ENCODE results near the gene UBXN10. TPM values are rescaled to one million over a fixed set of nuclear protein-coding genes. Genes with fewer than 3 reads are reported as not detected.

UBXN10 gene, protein sequence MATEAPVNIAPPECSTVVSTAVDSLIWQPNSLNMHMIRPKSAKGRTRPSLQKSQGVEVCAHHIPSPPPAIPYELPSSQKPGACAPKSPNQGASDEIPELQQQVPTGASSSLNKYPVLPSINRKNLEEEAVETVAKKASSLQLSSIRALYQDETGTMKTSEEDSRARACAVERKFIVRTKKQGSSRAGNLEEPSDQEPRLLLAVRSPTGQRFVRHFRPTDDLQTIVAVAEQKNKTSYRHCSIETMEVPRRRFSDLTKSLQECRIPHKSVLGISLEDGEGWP
- 1.4 TPM in 2 replicates for total RNA-seq

DNA sequence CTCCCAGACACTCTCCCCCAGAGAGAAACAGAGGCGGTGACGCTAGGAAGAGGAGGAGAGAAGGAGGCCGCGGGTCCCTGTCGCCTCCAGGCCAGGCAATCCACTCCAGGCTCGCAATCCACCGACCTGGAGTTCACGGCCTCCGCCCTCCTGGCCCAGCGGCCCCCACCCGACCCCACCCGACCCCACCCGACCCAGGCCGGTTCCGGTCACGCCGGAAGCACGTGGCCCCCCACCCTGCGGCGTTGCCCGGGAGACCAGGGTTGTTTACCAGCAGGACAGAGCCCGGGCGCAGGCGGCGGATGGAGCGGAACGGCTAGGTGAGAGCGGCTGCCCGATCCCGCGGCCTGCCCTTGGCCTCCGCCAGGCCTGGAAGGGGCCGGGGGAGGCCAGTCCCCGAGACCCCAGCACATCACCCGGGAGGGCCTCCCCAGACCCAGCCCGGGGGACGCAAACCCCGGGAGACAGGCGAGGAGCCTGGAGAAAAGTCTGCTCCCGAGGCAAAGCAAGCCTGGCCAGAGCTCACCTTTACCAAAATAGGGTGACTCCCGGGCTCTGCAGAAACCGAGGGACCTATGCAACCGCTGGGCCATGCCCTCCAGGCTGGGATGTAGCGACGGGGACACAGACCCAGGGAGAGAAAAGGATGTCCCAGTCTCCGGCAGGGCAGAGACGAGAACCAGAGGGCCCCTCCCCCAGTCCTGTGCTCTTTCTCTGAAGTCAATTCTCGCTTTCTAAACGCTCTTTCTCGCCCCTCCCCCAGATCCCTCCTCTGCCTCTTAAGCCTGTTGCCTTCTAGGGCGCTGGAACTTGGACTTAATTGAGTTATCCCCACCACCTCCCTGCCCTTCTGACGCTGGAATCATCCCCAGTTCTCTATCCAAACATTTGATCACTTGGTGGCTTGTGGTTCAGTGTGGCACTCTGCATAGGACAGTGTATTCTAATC is at the start of gene UBXN10, which contains the start of gene PLA2G2C:
Gene UBXN10, plus strand, starts transcription at position 263 of the 949 bp plus-strand sequence. CDS start 4,466 bp downstream, outside the sequence.
Gene PLA2G2C, minus strand, starts transcription at position 685 of the 949 bp plus-strand sequence. CDS start 9,155 bp downstream, outside the sequence.
- intact Hi-C loops (cut with micrococcal nuclease), result loop anchor here (1.0 to 10.0 kb wide), 6 partner anchors 9 to 1109 kb away; partner anchors contain the start of genes ECE1 and OTUD3

GRCh38 chr1:20136249-20136648 is 49.6 kb upstream of the UBXN10 start:
- intact Hi-C loops (cut with micrococcal nuclease), result no loop called here

- intact Hi-C loops (cut with micrococcal nuclease), result no loop called here
Measured at GRCh38 chr1:20137055-20137454, 48.8 kb upstream of the UBXN10 start.

GRCh38 chr1:20137604-20138003 is 48.3 kb upstream of the UBXN10 start:
- intact Hi-C loops (cut with micrococcal nuclease), result no loop called here

DNA sequence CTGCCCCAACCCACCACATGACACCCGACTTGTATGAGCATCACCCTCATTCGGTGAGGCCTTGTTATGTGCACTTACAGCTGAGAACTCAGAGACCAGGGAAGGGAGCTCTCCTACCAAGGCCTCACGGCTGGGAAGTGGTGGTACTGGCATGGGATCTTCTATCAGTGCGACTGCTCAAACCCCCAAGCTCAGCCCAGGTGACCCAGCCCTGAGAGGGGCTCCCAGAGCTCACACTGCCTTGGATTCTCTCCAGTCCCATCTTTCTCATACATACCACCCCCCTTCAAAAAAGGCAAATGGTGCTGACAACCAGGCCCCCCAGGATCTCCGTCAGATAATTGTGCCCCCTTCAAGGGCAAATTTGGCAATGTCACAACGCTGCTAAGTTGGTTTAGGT is 47.5 kb upstream of the UBXN10 start:
- intact Hi-C loops (cut with micrococcal nuclease), result no loop called here

DNA sequence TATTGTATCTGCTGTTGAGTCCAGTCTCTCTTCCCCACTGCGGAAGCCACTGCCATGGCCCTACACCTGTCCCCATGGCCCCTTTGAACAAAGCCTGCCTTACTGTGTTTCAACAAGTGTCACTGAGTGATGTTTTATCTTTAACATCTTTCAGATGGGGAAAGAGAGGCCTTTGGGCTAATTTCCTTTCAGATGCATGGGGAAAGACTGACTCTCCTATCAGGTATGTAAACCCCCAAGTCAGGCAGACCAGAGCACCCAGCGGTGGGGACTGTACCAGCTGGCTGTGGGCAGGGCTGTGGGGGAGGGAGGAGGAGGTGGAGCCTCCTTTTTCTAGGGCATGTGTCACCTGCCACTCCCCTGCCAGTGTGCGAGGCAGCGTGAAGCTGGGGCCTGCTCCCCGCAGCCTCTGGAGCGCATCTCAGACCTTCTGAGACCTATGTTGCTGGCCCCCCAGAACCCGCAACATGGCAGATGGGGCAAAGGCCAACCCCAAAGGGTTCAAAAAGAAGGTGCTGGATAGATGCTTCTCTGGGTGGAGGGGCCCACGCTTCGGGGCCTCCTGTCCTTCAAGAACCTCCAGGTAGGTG is 46.8 kb upstream of the UBXN10 start, which contains the start of gene PLA2G2F:
Gene PLA2G2F, plus strand, starts transcription at position 363 of the 590 bp plus-strand sequence. Its CDS starts 105 bp downstream, at position 468.
- intact Hi-C loops (cut with micrococcal nuclease), result no loop called here

DNA sequence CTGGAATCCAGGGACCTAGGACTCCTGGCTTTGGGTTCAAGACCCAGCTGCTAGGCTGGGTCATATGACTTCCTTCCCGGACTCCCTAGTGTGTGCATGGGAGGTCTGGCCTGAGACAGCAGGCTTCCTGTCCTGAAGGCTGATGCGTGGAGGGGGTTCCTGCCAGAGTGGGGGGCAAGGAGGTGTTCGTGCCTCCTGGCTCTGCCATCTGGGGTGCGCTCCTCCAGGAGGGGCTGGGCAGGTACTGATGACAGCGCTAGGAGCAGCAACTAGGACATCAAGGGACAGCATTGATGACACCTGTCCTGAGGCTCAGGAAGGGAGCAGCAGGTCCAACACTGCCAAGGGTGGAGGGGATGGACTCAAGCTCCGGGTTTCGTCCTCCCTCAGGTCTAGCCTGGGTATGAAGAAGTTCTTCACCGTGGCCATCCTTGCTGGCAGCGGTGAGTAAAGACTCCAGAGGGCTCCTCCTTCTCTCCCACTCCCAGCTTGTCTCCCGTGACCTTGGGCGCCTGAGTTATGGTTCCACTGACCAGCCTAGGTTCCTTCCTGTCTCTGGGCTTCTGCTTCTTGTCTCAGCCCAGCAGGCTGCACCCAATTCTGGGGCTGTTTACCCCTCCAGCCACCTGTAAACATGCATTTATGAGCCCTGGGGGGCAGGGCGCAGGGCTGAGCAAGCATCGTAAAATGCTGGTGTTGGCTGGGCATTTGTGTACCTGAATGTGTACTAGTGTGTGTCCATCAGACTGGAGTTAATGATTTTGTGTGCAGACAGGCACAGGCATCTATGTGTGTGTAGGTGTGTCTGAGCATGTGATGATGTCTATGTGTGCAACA is 45.9 kb upstream of the UBXN10 start:
- intact Hi-C loops (cut with micrococcal nuclease), result no loop called here

GRCh38 chr1:20141001-20141400 is 44.9 kb upstream of the UBXN10 start:
- intact Hi-C loops (cut with micrococcal nuclease), result no loop called here

- intact Hi-C loops (cut with micrococcal nuclease), result no loop called here
Measured at GRCh38 chr1:20141466-20141865, 44.4 kb upstream of the UBXN10 start.

DNA sequence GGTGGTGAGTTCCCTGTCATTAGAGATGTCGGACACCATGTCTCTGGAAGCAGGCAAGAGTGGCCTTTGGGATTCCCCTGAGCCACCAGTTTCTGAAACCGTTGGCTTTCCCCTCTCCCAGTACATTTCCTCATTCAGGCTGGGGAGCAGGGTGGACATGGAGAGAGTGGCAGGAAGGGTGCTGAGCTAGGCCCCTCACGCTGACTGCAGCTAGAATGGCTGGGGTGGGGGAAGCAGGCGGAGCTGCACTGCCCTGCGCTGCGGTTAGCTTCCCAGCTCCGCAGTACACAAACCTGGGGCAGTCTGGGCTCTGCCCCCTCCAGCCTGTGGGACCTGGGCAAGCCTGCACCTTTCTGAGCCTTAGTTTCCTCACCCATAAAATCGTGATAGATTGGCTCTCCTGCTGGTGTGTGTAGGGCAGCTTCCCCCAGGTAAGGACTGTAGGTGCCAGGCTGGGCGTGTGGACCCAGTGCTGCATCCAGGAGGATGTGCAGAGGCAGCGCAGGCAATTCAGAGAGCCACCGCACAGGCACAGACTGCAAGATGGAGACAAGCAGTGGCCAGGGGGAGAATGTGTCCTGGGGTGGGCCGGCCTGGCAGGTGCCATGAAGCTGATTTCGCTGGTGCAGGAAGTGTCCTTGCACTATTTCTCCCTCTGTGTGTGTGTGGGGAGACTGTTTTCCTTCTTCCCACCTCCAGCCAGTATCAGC is 43.7 kb upstream of the UBXN10 start:
- intact Hi-C loops (cut with micrococcal nuclease), result no loop called here

DNA sequence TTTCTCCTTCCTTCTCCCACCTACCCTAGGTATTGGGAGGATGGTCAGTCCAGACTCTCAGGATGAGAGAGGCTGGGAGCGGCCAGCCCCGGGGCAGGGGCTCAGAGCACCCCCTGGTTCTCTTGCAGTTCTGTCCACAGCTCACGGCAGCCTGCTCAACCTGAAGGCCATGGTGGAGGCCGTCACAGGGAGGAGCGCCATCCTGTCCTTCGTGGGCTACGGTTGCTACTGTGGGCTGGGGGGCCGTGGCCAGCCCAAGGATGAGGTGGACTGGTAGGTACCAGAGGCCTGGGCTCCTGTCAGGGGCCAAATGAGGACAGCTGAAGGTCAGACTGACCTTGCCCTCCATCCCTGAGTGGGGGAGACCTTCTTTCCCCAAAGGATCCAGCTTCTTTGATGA is 42.6 kb upstream of the UBXN10 start:
- intact Hi-C loops (cut with micrococcal nuclease), result no loop called here

- intact Hi-C loops (cut with micrococcal nuclease), result no loop called here
Measured at GRCh38 chr1:20143734-20144565, 41.9 kb upstream of the UBXN10 start.

DNA sequence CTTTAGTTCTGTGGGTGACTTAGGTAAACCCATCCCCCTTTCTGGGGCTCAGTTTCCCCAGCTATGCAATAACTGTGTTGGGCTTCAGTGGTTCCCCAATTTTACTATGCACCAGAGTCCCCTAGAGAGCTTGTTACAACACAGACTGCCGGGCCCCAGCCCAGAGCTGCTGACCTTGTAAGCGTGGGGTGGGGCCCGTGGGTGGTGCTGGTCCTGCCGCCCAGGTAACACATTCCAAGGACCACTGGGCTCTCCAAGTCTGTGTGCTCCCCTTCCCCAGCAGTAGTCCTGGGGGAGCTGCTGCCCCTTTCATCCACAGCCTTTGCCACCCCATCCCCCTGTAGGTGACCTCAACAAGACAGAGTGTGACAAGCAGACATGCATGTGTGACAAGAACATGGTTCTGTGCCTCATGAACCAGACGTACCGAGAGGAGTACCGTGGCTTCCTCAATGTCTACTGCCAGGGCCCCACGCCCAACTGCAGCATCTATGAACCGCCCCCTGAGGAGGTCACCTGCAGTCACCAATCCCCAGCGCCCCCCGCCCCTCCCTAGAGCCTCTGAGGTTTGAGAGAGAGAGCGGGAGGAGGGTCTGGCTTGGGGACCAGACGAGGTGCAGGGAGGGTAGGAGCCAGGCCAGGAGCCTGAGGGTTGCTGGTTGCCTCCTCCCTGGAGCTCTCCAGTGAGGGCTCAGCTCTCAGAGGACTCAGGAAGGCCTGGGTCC is 37.9 kb upstream of the UBXN10 start:
- intact Hi-C loops (cut with micrococcal nuclease), result no loop called here

- intact Hi-C loops (cut with micrococcal nuclease), result no loop called here
Measured at GRCh38 chr1:20148571-20149500, 37.1 kb upstream of the UBXN10 start.

GRCh38 chr1:20149601-20150325 is 36.1 kb upstream of the UBXN10 start:
- intact Hi-C loops (cut with micrococcal nuclease), result loop anchor here (5.0 kb wide), 2 partner anchors 343 to 432 kb away; no protein-coding TSS in a partner anchor

GRCh38 chr1:20150326-20150705 is 35.6 kb upstream of the UBXN10 start:
- intact Hi-C loops (cut with micrococcal nuclease), result loop anchor here (5.0 kb wide), 2 partner anchors 342 to 433 kb away; no protein-coding TSS in a partner anchor

Data from T-helper 1 cell treated with Interleukin-12 subunit alpha and Interleukin-12 subunit beta and Interleukin-4 antibody, amounts not matched to agents 30 ng/mL and 1 ng/mL, for 36 hours (primary cell).